ENCODE data around the gene EDN1.
"Not testable (repeated sequence)": the region's sequence is repeated elsewhere in the genome, so short reads cannot be mapped to it uniquely, and the experiment has no call there.

The EDN1 gene

DNA sequence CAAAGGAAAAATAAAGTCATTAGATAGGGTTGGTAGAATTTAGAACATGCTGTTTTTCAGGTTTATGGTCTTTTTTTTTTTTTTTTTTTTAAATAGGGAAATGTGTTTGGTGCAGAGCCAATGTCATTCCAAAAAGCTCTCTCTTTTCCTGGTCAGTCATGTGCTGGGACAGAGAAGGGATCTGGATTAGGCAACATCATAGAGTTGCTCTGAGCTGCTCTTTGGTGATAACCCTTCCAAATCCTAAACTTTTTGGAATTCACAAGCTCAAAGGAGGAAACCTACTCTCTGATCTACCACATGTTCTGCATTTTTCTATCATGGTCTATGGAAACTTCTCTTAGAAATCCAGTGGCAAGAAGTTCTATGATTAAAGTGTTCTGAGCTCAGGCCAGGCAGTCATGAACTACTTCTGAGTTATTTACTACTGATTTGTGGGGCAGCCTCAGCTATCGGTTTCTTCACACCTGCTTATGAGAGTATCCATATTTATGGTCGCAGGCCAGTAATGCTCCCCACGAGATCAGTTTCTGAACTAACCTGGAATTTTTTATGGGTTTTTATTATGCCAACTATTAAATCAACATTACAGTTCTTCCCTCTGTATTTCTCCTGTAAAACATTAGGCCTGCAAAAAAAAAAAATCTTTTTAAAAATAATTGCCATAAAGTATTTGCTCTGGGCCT lies 4.8 kb downstream of the EDN1 start:
- ATAC-seq = no peak
- DNase-seq = no peak

- ATAC-seq (no peak), DNase-seq (no peak)
Observed at GRCh38 chr6:12295558-12296254, 5.5 kb downstream of the EDN1 start.

GRCh38 chr6:12296255-12296573 lies 6.1 kb downstream of the EDN1 start:
- ATAC-seq (no peak), DNase-seq (no peak)

GRCh38 chr6:12296604-12297003 lies 6.4 kb downstream of the EDN1 start:
- ATAC-seq (no peak), DNase-seq (no peak)

GRCh38 chr6:12297363-12298016 lies 7.3 kb downstream of the EDN1 start:
- DNase-seq (no peak), ATAC-seq (no peak)

DNA sequence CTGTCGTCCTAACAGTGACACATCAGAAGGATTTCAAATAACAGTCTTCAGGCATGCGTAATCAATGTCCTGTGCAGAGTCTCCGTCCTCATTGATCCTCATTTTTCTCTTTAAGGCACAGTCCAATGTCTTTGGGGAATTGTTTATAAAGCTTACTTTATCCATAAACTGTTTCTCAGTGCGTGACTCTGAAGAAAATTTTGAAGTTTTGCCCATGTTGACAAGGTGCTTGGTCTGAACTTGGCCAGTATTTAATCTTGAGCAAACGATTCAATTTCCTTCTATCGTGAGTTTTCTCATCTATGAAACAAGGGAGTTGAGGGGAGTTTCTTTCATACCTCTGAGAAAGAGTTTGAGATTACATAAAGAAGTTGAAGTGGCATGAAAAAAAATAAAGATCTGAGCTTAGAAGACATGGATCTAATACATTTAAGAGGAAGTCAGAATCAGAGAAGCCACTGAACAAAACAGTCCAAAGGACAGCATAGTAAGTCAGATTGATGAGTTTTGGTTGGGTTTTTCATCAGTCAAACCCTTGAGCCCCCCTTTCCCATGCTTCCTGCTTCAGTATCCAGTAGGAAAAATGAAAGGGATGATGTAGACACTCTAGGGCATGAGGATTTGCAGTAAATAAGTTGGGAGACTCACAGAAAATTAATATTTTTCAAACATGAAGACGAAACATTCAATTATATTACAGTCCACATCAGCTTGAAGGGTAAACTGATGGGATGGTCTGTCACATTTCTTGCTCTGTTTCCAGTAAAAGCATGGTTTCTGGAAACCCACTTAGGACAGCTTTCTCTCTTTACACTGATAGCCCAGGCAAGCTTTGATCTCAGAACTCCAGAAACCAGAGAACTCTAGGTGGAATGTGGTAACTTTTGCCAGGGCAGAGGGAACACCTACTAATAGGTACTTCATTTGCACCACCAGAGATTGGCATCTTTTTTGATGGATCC lies 8.1 kb downstream of the EDN1 start:
- ATAC-seq = no peak
- DNase-seq = no peak

DNA sequence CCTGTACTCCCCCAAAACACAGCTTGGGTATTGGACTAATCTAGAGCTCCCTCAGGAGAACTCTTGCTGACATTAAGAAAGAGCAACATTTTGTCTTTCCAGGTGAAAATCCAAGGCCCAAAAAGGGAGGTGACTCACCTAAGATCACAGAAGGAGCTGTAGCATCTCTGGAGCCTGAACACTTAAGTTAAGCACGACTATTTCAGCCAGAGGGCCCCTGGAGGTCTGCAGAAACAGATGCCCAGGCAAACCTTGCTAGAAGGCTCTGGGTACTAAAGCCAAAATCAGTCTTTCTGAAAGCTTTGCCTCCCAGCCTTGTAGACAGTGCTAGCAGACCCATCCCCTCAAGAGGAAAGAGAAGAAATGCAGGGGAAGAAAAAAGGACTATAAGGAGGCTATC lies 8.8 kb downstream of the EDN1 start:
- ATAC-seq = no peak
- no peak for DNase-seq

GRCh38 chr6:12301018-12301417 lies 10.9 kb downstream of the EDN1 start:
- no peak for ATAC-seq
- DNase-seq = no peak

- DNase-seq (no peak), ATAC-seq (no peak)
Observed at GRCh38 chr6:12304487-12304886, 14.3 kb downstream of the EDN1 start.

DNA sequence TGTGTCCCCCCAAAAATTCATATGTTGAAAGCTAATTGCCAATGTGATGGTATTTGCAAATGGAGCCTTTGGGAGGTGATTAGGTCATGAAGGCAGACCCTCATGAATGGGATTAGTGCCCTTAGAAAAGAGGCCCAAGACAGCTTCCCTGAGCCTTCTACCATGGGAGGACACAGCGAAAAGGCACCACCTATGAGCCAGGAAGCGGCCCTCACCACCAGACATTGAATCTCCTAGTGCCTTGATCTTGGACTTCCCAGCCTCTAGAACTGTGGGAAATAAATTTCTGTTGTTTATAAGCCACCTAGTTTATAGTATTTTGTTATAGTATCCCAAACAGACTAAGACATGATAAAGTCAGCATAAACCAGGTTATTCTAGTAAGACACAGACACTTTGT lies 18.9 kb downstream of the EDN1 start:
- ATAC-seq (no peak), DNase-seq (no peak)

DNA sequence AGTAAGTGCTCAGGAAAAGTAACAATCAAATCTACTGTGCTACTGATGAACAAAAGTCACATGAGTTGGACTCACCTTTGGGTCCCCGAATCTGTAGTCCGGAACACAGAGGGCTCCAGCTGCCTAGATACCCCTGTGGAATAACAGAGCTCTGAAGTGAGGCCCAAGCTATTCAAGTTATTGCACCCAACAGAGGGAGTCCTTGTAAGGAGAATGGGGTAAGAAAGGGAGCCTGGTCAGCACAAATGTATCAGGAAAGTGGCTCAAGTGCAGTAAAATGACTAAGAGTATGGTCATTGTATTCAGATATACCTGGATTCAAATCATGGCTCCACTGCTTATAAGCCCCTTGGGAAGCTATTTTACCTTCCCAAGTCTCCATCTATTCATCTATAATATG lies 20.9 kb downstream of the EDN1 start:
- ATAC-seq = no peak
- DNase-seq = no peak

DNA sequence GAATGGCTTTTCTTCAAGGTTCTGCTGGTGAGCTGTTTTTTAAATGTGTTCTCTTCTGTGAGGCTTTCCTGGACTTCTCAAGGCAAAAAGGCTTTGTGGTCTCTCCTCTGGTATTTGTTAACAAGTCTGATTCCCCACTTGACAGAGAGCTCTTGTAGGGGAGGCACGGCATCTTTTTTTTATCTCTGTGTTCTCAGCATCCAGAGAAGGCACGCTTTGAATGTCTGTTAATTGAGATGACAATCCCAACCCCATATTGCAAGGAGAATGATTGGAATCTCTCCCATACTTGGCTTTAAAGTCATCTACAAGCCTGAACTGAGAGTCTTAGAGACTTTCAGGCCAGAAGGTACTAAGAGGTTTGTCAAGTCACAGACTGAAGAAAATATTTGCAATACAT lies 22.6 kb downstream of the EDN1 start:
- DNase-seq (no peak), ATAC-seq (no peak)

- no peak for DNase-seq
Observed at GRCh38 chr6:12313306-12313991, 23.3 kb downstream of the EDN1 start.

DNA sequence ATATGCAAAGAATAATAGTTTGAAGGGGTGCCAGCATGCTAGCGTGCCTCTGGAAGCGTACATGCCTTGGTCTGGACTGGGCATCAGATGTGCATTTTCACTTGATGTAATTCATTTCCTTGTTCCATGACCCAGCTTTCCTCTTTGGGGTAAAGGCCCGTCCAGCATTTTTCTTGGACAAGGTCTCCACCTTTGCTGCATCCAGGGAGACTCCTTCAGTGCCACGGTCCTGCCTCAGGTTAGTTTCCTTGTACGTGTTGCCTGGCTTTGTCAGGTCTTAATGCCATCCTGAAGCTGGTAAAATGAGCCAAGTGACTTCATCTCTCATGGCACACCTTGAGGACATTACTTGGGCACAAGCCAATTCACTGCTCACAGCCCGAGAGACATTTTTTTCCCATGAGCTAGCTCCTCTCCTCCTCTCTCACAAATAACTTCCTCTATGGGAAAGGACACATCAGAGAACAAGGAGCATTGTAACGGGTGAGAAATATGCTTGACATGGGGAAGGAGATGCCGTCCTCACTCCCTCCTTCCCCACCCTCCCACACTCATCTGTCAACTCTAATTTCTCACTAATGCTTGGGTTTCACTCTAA lies 23.9 kb downstream of the EDN1 start:
- ATAC-seq = no peak

More at GRCh38 chr6:12313306-12313991, 23.3 kb downstream of the EDN1 start:
- no peak for ATAC-seq

GRCh38 chr6:12314751-12315150 lies 24.6 kb downstream of the EDN1 start:
- DNase-seq (no peak), ATAC-seq (no peak)

More for the DNA sequence above, 23.9 kb downstream of the EDN1 start:
- DNase-seq = no peak

GRCh38 chr6:12315292-12316081 lies 25.3 kb downstream of the EDN1 start:
- DNase-seq = no peak
- ATAC-seq = no peak

GRCh38 chr6:12318749-12319148 lies 28.6 kb downstream of the EDN1 start:
- ATAC-seq = no peak
- DNase-seq = no peak

DNA sequence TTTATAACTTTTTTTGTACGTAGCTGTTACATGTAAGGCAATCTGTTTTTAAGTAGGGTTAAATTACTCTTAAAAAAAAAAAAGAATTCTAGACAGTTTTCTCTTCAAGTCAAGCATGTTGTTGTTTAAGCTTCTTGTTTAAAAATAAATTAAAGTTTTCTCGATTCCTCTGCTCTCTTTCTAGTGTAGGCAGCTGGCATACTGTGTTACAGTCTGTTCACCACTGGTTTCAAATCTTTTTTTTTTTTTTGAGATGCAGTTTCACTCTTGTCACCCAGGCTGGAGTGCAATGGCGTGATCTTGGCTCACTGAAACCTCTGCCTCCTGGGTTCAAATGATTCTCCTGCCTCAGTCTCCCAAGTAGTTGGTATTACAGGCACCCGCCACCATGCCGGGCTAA lies 29.9 kb downstream of the EDN1 start:
- DNase-seq, ATAC-seq: not testable (repeated sequence)

GRCh38 chr6:12324099-12324498 lies 33.9 kb downstream of the EDN1 start:
- DNase-seq (no peak), ATAC-seq (no peak)

DNA sequence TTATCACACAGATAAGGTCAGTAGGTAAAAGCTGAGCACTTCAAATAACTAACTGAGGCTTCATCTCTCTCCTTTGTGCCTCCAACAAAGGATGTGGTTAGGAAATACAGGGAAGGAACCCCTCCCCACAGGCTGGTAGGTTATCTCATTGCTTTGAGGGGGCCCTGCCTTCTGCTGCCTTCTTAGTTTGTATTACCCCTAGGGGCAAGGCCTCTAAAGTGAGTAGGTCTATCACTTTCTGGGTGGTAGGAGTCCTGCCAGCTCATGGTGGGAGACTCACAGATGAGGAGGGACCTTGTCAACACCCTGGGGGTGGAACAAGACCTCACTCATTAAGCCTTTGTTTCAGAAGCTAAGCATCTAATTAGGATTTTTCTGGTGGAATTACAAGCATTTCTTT lies 34.6 kb downstream of the EDN1 start:
- ATAC-seq = no peak
- no peak for DNase-seq

DNA sequence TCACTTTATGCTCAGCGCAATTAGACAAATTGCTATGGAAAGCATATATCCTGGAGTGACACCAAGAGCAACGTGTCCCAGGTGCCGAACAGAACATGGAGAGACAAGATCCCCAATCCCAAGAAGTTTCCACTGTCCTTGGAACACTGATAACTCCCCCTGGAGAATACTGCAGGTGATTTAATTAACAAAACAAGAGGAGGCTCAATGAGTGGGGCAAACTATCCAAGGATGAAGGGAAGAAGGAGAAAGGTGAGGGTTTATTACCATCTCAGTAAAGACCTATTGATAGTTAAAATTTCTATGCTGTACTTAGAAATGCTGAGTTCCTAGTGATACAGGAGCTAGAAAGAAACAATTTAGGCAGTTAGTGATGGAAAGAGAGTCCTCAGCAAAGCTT lies 35.7 kb downstream of the EDN1 start:
- no peak for DNase-seq

More for the DNA sequence above, 35.7 kb downstream of the EDN1 start:
- ATAC-seq = no peak

Data from stimulated activated naive CD8-positive, alpha-beta T cell treated with anti-CD3 and anti-CD28 coated beads, Interleukin-15, Interleukin-2, amounts not matched to agents 100 U/mL and 50 U/mL, for 24 hours (primary cell).